OCI-LY1 (cell line): ENCODE results near the gene H6PD.

Source experiments
- CTCF ChIP-seq: fragments of 200-600 bp; sonication (generic), shearing (Covaris generic); IDR thresholded peaks from 2 replicates; pipeline ENCODE4 v1.5.1; 2017; ENCODE audit warnings: mild to moderate bottlenecking, antibody characterized with exemption, low read length, moderate library complexity, mixed read lengths
- EZH2 ChIP-seq: fragments of 200-600 bp; sonication (generic), shearing (Covaris generic); IDR thresholded peaks from 2 replicates; pipeline ENCODE4 v1.8.0; 2017; ENCODE audit warnings: borderline replicate concordance, mixed run types, mild to moderate bottlenecking, antibody characterized with exemption, low read length, moderate library complexity, mixed read lengths

- TF ChIP-seq CTCF = no peak
- TF ChIP-seq EZH2 = no peak
Observed at GRCh38 chr1:9238550-9238949, 4.0 kb downstream of the H6PD start.
